Naive thymus-derived CD8-positive, alpha-beta T cell (primary cell): ENCODE results near the gene PRR3. TPM values are rescaled to one million over a fixed set of nuclear protein-coding genes. Genes with fewer than 3 reads are reported as not detected.

Experiments used
- ATAC-seq, 2 donors: fragments of 150-1000 bp; cut with Tn5 transposase in 1 of 2; sonication (Bioruptor Pico), chemical (Tn5 transposase) in 1 of 2; 1 replicate in 1 of 2; 2 replicates in 1 of 2; pipeline ENCODE4 v1.10.0; 2021; ENCODE audit warnings: mild to moderate bottlenecking in 2 of 2, moderate library complexity in 2 of 2
- POLR2A ChIA-PET: fragments of 350-600 bp; sonication (Branson Sonifier 250); formaldehyde crosslinking; loops from one replicate; lab custom pipeline; 2021; ENCODE audit warnings: antibody characterized with exemption; lab: Charles Lee
- DNase-seq, 10 donors: peaks; one replicate each; pipeline versions ENCODE4 v3.0.0 to v3.0.0-alpha.2; 2020 to 2022
- H3K27ac Mint-ChIP-seq, 10 donors: one replicate each; pipeline ENCODE4 v1.8.0; 2020 to 2022; ENCODE audit warnings: mild to moderate bottlenecking in 10 of 10, mixed read lengths in 10 of 10, moderate library complexity in 4 of 10, inconsistent platforms in 1 of 10
- H3K27me3 Mint-ChIP-seq, 5 donors: one replicate each; pipeline ENCODE4 v1.8.0; 2021 to 2022; ENCODE audit warnings: mixed read lengths in 5 of 5
- H3K36me3 Mint-ChIP-seq, 3 donors: one replicate each; pipeline ENCODE4 v1.8.0; 2020 to 2022; ENCODE audit warnings: mixed read lengths in 3 of 3, mild to moderate bottlenecking in 2 of 3, inconsistent platforms in 1 of 3
- H3K4me1 Mint-ChIP-seq, 4 donors: one replicate each; pipeline ENCODE4 v1.8.0; 2021 to 2022; ENCODE audit warnings: mixed read lengths in 4 of 4
- H3K4me3 Mint-ChIP-seq, 10 donors: one replicate each; pipeline ENCODE4 v1.8.0; 2020 to 2022; ENCODE audit warnings: mild to moderate bottlenecking in 10 of 10, mixed read lengths in 10 of 10, moderate library complexity in 6 of 10, inconsistent platforms in 1 of 10
- H3K9me3 Mint-ChIP-seq, 9 donors: one replicate each; pipeline ENCODE4 v1.8.0; 2020 to 2022; ENCODE audit warnings: mixed read lengths in 9 of 9, mild to moderate bottlenecking in 3 of 9, inconsistent platforms in 1 of 9, moderate library complexity in 1 of 9
- polyA plus RNA-seq, 3 donors: library from polyadenylated mRNA; unstranded; fragments of 300-500 nt; fragmentation: Illumina TruSeq; gene quantifications; one replicate each; pipeline ENCODE4 v1.2.3, GENCODE V29; 2021
- total RNA-seq, 8 experiments: library from RNA in 2 of 8; stranded (reverse) in 2 of 8; gene quantifications; one replicate each; pipeline ENCODE4 v1.2.3 and lab custom pipeline; 2021 to 2026

PRR3 gene
- total and polyA plus RNA-seq, 5 experiments from 2014 or later: 7.9 to 28.9 (median 12.7) TPM

DNA sequence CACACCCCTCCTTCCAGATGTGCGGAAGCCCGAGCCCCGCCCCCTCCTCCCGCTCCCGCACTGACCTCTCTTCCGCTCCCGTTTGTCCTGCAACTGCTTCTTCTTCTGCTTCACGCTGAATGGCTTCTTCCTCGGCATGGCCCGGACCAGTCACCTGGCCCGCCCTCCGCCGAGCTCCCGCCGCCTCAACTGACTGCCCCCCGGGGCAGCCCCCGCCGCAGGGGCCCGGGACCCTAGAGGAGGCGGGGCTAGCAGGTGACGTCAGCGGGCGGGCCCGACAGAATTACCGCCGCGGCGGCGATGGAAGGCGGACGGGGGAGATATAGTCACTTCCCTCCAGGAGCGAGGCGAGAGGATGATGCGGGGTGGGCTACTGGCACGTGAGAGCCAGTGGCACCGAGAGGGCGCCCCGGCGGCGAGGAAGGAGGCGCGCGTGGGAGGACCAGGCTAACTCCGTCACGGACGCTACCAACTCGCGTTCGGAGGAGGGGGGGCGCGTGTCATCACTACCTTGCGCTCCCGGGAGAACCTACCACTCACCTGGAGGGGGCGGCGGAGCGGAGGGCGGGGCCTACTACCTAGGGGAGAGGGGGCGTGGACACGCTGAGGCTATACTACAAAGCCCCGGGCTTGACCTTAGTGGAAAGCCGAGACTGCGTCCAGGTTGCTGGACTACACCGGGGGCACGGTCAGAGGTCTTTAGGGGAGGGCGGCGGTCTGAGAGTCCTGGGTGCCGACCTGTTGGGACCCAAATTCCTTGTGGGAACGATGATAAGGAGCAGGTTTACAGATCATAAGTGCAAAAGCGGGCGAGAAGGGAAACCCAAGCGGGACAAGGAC, 809 bp upstream of the PRR3 start, which contains the start of gene GNL1:
TSS of gene GNL1 (minus strand) at position 424 of the 840 bp plus-strand sequence. CDS start at position 138, 286 bp downstream.
- H3K4me3 Mint-ChIP-seq: peak within 1 kb of the TSS; percentile 87 to 100 (median 99)
- no peaks in the 10 kb centered on the region for H3K9me3 Mint-ChIP-seq
- peaks cover 0 to 2% (median 0%) of the 10 kb centered on the region in 5 donors for H3K27me3 Mint-ChIP-seq
- DNase-seq: peak; percentile 97 to 100 (median 99)
- POLR2A ChIA-PET: interaction anchor here (0.5 to 7.7 kb wide), 16 partner anchors 13 to 248 kb away, joined by 3 to 80 read pairs (median 6); partner anchors contain the start of genes ABCF1, DHX16, MDC1 and MRPS18B
- H3K27ac Mint-ChIP-seq: peak within 1 kb of the TSS; percentile 98 to 100 (median 100)
- H3K36me3 Mint-ChIP-seq: peaks cover 0 to 53% (median 13%) of the 10 kb centered on the region in 3 donors
- peak; percentile 86 to 87 for ATAC-seq
- H3K4me1 Mint-ChIP-seq: peaks cover 25 to 70% (median 56%) of the 10 kb centered on the region in 4 donors

DNA sequence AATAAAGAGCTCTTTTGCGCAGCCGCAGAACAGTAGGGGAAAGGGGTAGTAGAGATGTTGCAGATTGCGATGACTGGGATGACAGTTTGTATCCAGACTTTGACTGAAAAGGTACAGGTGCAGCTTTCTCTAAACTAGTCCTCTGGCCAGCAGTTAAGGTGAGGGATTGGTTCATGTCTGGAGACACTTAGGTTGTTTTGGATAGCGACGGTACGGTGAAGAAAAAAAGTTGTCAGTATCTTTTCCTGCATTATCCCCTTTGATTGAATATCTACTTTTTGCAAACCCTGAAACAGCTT, 537 bp downstream of the PRR3 start:
- Mint-ChIP-seq H3K9me3 (no peaks in the 10 kb centered on the region), H3K36me3 (peaks cover 3 to 52% (median 11%) of the 10 kb centered on the region in 3 donors), H3K4me3 (peak overlapping the region; percentile 87 to 100 (median 99)), H3K27me3 (peaks cover 0 to 2% (median 0%) of the 10 kb centered on the region in 5 donors), H3K27ac (peak overlapping the region; percentile 98 to 100 (median 100)), H3K4me1 (peaks cover 26 to 70% (median 55%) of the 10 kb centered on the region in 4 donors)
- ATAC-seq (no peak), DNase-seq (peak in 2 of 10 donors; percentile 46 to 49)
- POLR2A ChIA-PET: interaction anchor here (0.7 to 7.7 kb wide), 15 partner anchors 9 to 247 kb away, joined by 3 to 80 read pairs (median 7); partner anchors contain the start of genes ABCF1, DHX16, MDC1 and MRPS18B

DNA sequence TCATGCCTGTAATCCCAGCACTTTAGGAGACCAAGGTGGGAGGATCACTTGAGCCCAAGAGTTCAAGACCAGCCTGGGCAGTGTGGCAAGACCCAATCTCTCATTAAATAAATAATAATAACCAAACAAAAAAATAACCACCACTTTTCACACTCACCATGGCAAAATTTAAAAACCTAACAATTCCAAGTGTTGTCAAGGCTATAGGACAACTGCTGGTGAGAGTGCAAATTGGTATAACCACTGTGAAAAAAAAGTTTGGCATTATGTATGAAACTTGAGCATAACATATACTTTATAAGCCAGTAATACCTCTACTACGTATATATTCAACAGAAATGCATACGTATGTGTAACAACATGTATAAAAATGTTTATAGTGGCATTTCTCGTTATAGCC, 3.8 kb downstream of the PRR3 start:
- no peak for DNase-seq
- peaks cover 0 to 2% (median 0%) of the 10 kb centered on the region in 5 donors for H3K27me3 Mint-ChIP-seq
- peaks cover 3 to 34% (median 5%) of the 10 kb centered on the region in 3 donors for H3K36me3 Mint-ChIP-seq
- POLR2A ChIA-PET: interaction anchor here (0.6 kb wide), 1 partner anchor 19 kb away, joined by 3 read pairs; no protein-coding TSS in a partner anchor
- peaks cover 22 to 52% (median 40%) of the 10 kb centered on the region in 4 donors for H3K4me1 Mint-ChIP-seq
- no peak overlapping the region for H3K4me3 Mint-ChIP-seq
- H3K9me3 Mint-ChIP-seq: no peaks in the 10 kb centered on the region
- H3K27ac Mint-ChIP-seq: peak overlapping the region in 4 of 10 donors; percentile 33 to 70 (median 47)
- ATAC-seq: no peak

DNA sequence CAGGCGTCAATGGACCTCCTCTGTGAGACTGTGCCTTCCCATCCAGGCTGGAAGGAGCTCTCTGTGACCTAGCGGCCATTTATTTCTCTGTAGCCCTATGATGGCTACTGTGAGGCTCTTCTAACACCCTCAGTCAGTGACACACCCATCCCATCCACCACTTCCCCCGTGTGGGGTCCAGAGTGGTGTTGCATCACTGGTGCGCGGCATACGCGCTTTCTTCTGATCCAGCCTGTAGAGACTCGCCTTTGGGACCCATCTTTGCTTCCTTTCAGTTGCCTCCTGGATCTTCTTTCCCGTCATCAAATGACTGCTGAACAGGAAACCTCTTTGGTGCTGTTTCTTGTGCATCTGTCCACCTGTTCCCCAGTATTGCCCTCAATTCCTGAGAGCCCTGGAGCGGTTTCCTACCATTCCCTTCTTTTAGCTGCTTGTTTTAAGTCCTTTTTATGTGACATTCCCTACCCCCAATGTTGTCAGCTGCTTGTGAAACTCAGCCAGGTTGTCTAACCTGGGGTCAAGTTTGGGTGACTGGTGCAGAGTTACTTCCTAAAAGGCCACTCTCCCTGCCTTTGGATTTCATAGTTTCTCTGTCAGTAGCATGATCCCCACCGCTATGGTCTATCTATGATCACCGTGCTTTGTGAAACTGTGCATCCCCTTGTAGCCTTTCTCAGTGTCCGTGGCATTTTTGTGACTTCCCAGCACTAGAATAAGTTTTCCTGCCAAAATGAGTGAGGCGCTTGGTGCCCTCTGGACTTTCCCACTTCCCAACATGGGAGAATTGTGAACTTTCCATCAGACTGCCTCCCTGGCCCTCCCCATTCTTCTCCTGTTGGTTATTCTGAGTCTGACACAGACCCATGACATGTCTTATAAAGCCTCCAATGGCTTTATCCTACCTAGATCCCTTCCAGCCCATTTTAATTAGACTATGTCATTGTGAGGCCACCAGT, 5.7 kb downstream of the PRR3 start:
- H3K4me1 Mint-ChIP-seq: peaks cover 16 to 37% (median 31%) of the 10 kb centered on the region in 4 donors
- peaks cover 3 to 34% (median 5%) of the 10 kb centered on the region in 3 donors for H3K36me3 Mint-ChIP-seq
- POLR2A ChIA-PET: interaction anchor here (0.7 to 1.5 kb wide), 4 partner anchors 8 to 95 kb away, joined by 3 to 4 read pairs (median 4); no protein-coding TSS in a partner anchor
- no peak for ATAC-seq
- peak overlapping the region in 1 of 10 donors; percentile 0 for H3K4me3 Mint-ChIP-seq
- no peaks in the 10 kb centered on the region for H3K9me3 Mint-ChIP-seq
- H3K27ac Mint-ChIP-seq: peak overlapping the region in 5 of 10 donors; percentile 7 to 77 (median 46)
- H3K27me3 Mint-ChIP-seq: no peaks in the 10 kb centered on the region
- DNase-seq: no peak

DNA sequence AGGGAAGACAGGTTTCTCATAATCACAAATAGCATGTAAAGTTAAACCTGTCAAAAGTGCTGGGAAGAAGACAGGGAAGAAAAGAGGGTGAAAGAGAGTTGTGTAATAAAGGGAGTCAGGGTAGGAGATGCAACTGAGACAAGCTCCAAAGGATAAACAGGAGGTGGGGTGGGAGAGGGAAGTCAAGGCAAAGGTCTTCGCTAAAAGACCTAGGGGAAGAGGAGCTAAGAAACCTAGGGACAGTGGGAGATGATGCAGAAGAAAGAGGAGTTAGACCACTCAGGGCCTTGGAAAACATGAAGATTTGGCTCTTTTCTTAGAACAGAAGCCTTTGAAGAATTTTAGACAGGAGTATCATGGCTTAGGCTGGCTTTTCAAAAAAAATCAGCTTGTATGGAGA, 7.0 kb downstream of the PRR3 start:
- H3K36me3 Mint-ChIP-seq: peaks cover 3 to 31% (median 5%) of the 10 kb centered on the region in 3 donors
- ATAC-seq (no peak), DNase-seq (no peak)
- H3K27ac Mint-ChIP-seq: peak overlapping the region in 9 of 10 donors; percentile 4 to 88 (median 56)
- no peaks in the 10 kb centered on the region for H3K9me3 Mint-ChIP-seq
- H3K27me3 Mint-ChIP-seq: no peaks in the 10 kb centered on the region
- POLR2A ChIA-PET: interaction anchor here (0.6 to 1.5 kb wide), 2 partner anchors 13 to 90 kb away, joined by 3 to 4 read pairs; no protein-coding TSS in a partner anchor
- H3K4me3 Mint-ChIP-seq: no peak overlapping the region
- peaks cover 14 to 30% (median 25%) of the 10 kb centered on the region in 4 donors for H3K4me1 Mint-ChIP-seq

DNA sequence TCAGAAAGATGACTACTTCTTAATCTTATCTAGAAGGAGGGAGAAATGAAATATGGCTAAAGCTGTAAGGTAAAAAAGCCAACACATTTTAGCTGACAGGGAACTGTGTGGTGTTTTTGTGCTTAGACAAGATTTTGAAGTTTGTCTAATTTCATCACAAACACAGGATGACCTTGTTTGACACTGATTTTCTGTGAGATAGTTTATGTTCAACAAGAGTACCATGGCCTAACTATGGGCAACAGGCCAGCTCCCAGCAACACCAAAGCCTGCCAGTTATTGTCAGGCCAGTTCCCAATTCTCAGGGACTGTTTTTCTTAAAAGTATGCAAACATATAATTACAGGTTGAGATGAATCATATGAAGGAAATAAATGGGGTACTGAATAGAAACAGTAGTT, 8.7 kb downstream of the PRR3 start:
- POLR2A ChIA-PET: interaction anchor here (0.7 to 2.4 kb wide), 4 partner anchors 8 to 32 kb away, joined by 3 to 8 read pairs (median 4); partner anchors contain the start of gene PRR3
- no peaks in the 10 kb centered on the region for H3K9me3 Mint-ChIP-seq
- DNase-seq (no peak), ATAC-seq (no peak)
- peaks cover 22 to 30% (median 29%) of the 10 kb centered on the region in 4 donors for H3K4me1 Mint-ChIP-seq
- H3K27ac Mint-ChIP-seq: peak overlapping the region in 6 of 10 donors; percentile 10 to 79 (median 44)
- no peaks in the 10 kb centered on the region for H3K27me3 Mint-ChIP-seq
- H3K36me3 Mint-ChIP-seq: peaks cover 3 to 20% (median 5%) of the 10 kb centered on the region in 3 donors
- H3K4me3 Mint-ChIP-seq: no peak overlapping the region

DNA sequence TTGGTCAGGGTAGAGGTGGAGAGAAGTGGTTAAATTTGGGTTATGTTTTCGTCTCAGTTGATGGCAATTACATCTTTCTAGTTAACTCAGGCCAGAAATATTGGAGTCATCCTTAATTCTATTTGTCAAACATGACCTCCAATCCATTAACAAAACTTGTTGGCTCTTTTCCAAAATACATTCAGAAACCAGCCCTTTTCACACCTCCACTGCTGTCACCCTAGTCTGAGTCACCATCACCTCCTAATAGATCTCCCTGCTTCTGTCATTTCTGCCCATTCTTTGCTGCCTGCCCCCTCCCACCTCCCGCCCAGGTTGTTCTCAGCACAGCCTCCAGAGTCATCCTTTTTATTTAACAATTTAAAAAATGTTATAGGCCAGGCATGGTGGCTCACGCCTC, 11.2 kb downstream of the PRR3 start:
- no peaks in the 10 kb centered on the region for H3K9me3 Mint-ChIP-seq
- DNase-seq: peak in 1 of 10 donors; percentile 18
- H3K4me1 Mint-ChIP-seq: peaks cover 38 to 54% (median 46%) of the 10 kb centered on the region in 4 donors
- POLR2A ChIA-PET: no interaction called here
- no peak for ATAC-seq
- H3K4me3 Mint-ChIP-seq: peak overlapping the region in 1 of 10 donors; percentile 58
- peak overlapping the region in 6 of 10 donors; percentile 20 to 69 (median 46) for H3K27ac Mint-ChIP-seq
- no peaks in the 10 kb centered on the region for H3K27me3 Mint-ChIP-seq
- peaks cover 0 to 5% (median 0%) of the 10 kb centered on the region in 3 donors for H3K36me3 Mint-ChIP-seq

DNA sequence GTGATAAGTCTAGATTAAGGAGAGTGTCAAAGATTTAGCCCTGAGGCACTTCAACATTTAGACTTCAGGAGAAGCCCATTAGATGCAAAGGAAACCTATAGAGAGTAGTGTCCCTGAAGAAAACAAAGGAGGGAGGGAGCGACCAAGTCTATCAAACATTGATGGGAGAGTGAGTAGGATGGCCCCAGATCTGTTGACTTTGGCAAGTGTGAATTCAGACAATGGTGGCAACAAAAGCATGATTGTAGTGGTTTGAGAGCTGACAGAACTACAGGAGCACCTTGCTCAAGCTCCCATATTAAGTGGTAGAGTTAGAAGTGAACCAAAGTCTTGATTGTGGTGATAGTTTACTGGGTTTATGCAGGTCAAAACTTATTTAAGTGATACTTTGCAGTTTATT, 13.2 kb downstream of the PRR3 start:
- ATAC-seq (no peak), DNase-seq (peak in 1 of 10 donors; percentile 4)
- Mint-ChIP-seq H3K27ac (peak overlapping the region; percentile 98 to 100 (median 99)), H3K27me3 (no peaks in the 10 kb centered on the region), H3K4me3 (peak overlapping the region; percentile 91 to 100 (median 100)), H3K36me3 (peaks cover 0 to 12% (median 0%) of the 10 kb centered on the region in 3 donors), H3K4me1 (peaks cover 46 to 66% (median 62%) of the 10 kb centered on the region in 4 donors), H3K9me3 (no peaks in the 10 kb centered on the region)
- POLR2A ChIA-PET: interaction anchor here (1.1 to 3.3 kb wide), 18 partner anchors 8 to 161 kb away, joined by 3 to 49 read pairs (median 6); partner anchors contain the start of genes GNL1, MRPS18B, PPP1R10 and PRR3

DNA sequence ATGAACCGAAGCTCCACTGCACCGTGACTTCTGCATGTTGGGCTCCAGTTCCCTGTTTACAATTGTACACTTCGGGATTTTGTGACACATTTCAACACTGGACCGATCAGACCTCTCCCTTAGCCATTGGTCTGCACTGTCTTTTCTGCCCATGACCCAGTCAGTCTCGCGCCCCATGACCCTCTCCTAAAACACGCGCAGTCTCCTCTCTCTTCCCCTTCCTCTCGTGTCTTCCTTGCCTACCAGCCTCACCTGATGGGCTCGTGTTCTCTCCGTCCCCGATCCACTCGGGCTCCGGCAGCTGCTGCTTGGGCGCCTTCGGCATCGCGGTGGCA, 13.6 kb downstream of the PRR3 start:
- POLR2A ChIA-PET: interaction anchor here (0.9 to 3.3 kb wide), 22 partner anchors 9 to 259 kb away, joined by 3 to 49 read pairs (median 5); partner anchors contain the start of genes GNL1, MDC1, MRPS18B and PPP1R10
- ATAC-seq (peak; percentile 31 to 39), DNase-seq (no peak)
- no peaks in the 10 kb centered on the region for H3K9me3 Mint-ChIP-seq
- no peaks in the 10 kb centered on the region for H3K27me3 Mint-ChIP-seq
- H3K4me3 Mint-ChIP-seq: peak overlapping the region; percentile 91 to 100 (median 100)
- H3K36me3 Mint-ChIP-seq: peaks cover 0 to 12% (median 0%) of the 10 kb centered on the region in 3 donors
- peaks cover 45 to 69% (median 63%) of the 10 kb centered on the region in 4 donors for H3K4me1 Mint-ChIP-seq
- peak overlapping the region; percentile 98 to 100 (median 99) for H3K27ac Mint-ChIP-seq

DNA sequence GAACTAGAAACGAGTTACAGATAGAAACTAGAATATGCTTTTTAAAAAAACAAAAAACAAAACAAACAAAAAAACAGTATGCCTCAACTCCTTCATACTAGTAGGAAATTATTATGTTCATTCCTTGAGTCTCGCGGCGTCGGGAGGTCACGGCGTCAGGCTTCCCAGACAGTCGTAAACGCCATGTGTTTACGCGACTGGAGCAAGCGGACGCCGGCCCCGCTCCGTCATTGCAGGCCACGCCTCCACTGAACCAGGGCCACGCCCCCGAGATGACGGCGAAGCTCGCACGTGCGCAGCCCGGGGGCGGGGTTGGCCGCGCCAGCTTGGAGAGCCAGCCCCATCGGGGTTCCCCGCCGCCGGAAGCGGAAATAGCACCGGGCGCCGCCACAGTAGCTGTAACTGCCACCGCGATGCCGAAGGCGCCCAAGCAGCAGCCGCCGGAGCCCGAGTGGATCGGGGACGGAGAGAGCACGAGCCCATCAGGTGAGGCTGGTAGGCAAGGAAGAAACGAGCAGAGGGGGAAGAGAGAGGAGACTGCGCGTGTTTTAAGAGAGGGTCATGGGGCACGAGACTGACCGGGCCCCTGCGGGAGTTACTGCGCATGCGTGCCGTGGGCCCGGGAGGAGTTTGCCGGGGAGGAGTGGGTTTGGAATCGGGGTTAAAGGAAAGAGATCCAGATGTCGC, 14.1 kb downstream of the PRR3 start, which contains the start of gene ABCF1:
TSS of gene ABCF1 (plus strand) at position 368 of the 687 bp plus-strand sequence. CDS start at position 414, 46 bp downstream.
- Mint-ChIP-seq H3K4me1 (peaks cover 45 to 67% (median 62%) of the 10 kb centered on the region in 4 donors), H3K27ac (peak within 1 kb of the TSS; percentile 98 to 100 (median 99)), H3K27me3 (no peaks in the 10 kb centered on the region), H3K36me3 (peaks cover 0 to 13% (median 0%) of the 10 kb centered on the region in 3 donors), H3K4me3 (peak within 1 kb of the TSS; percentile 91 to 100 (median 100)), H3K9me3 (no peaks in the 10 kb centered on the region)
- POLR2A ChIA-PET: interaction anchor here (0.5 to 3.3 kb wide), 23 partner anchors 9 to 259 kb away, joined by 3 to 49 read pairs (median 5); partner anchors contain the start of genes GNL1, MDC1, MRPS18B and PPP1R10
- peak; percentile 98 to 100 (median 99) for DNase-seq
- peak; percentile 94 for ATAC-seq

DNA sequence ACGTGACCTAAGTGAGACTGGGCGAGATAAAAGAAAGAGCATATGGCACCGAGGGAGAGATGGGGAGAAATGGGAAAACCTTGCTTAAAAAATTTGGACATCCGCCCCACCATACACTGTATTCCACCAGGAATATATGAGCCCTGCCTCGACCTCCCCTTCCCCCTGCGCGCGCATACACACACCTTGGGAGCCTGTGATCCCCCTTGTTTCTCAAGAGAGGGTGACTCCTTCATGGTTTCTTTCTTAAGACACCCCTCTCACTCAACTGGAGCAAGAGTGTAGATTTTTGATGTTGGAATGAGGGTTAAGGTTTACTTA, 14.6 kb downstream of the PRR3 start:
- DNase-seq (no peak), ATAC-seq (no peak)
- Mint-ChIP-seq H3K9me3 (no peaks in the 10 kb centered on the region), H3K27ac (peak overlapping the region; percentile 98 to 100 (median 99)), H3K36me3 (peaks cover 0 to 18% (median 0%) of the 10 kb centered on the region in 3 donors), H3K27me3 (no peaks in the 10 kb centered on the region), H3K4me1 (peaks cover 49 to 70% (median 65%) of the 10 kb centered on the region in 4 donors), H3K4me3 (peak overlapping the region; percentile 91 to 100 (median 100))
- POLR2A ChIA-PET: interaction anchor here (0.5 to 3.3 kb wide), 18 partner anchors 15 to 258 kb away, joined by 3 to 49 read pairs (median 5); partner anchors contain the start of genes GNL1, MDC1, MRPS18B and PPP1R10
